ENCODE results near the gene THAP4. TPM values are rescaled to one million over a fixed set of nuclear protein-coding genes. Genes with fewer than 3 reads are reported as not detected.

The THAP4 gene
- total and polyA plus RNA-seq, 2 of the 4 experiments (the other 2 are of a cell fraction), result 33.9 to 55.1 TPM

- WGBS, 2 experiments (ENCODE audit: extremely low coverage in 2 of 2, insufficient read length in 1 of 2), result 96% methylated on average over 7 of the region's 13 CpGs; no CpG with 5 or more reads in 1 of the 2 experiments
- no peak for ATAC-seq (ENCODE audit: low read depth)
- DNase-seq, result no peak
- Histone ChIP-seq H2BK15ac (ENCODE audit: low read depth, low read length) (no peak overlapping the region), H3K14ac (replicated peaks; ENCODE audit: low read depth, low read length) (no peak overlapping the region), H2BK5ac (ENCODE audit: low read depth, low read length, poor library complexity, severe bottlenecking) (no peak overlapping the region), H3K4ac (ENCODE audit: low read depth, low read length) (no peak overlapping the region), H3K18ac (ENCODE audit: low read depth, low read length) (no peak overlapping the region), H4K20me1 (ENCODE audit: insufficient read depth, low read length) (peaks cover 33% of the 10 kb centered on the region), H4K5ac (ENCODE audit: low read depth, low read length) (no peak overlapping the region), H2AFZ (replicated peaks; ENCODE audit: low read length, poor library complexity) (no peak overlapping the region), H3K9ac (ENCODE audit: low read depth, low read length) (no peak overlapping the region), H2AK5ac (ENCODE audit: low read depth, low read length) (no peak overlapping the region), H4K8ac (ENCODE audit: low read depth in 2 of 2, low read length in 2 of 2) (no peak overlapping the region), H2AK9ac (replicated peaks; ENCODE audit: low read depth, low read length, poor library complexity) (no peak overlapping the region), H2BK120ac (ENCODE audit: low read depth, low read length) (no peak overlapping the region), H2BK20ac (ENCODE audit: low read depth, low read length) (no peak overlapping the region), H3K4me2 (ENCODE audit: low read depth, low read length) (no peak overlapping the region), H3K79me1 (ENCODE audit: low read depth in 1 of 2, low read length in 2 of 2) (peaks cover 25 to 49% of the 10 kb centered on the region in 2 experiments), H3K27ac (ENCODE audit: insufficient read depth, low read length) (no peak overlapping the region), H3K56ac (ENCODE audit: extremely low read depth, insufficient read depth, low read length) (no peak overlapping the region), H3K27me3 (ENCODE audit: control insufficient read depth, insufficient read depth, low read length) (no peaks in the 10 kb centered on the region), H3K9me1 (ENCODE audit: insufficient read depth, low read length) (peaks cover 7% of the 10 kb centered on the region), H4K91ac (ENCODE audit: insufficient read depth, low read depth, low read length) (no peak overlapping the region), H3K9me3 (ENCODE audit: control insufficient read depth, insufficient read depth, low read length) (no peaks in the 10 kb centered on the region), H3K36me3 (ENCODE audit: control insufficient read depth, insufficient read depth, low read length) (peaks cover 49% of the 10 kb centered on the region), H3K4me1 (ENCODE audit: control insufficient read depth, insufficient read depth, low read length) (no peaks in the 10 kb centered on the region), H3K23ac (ENCODE audit: low read depth, low read length) (no peak overlapping the region), H3K4me3 (ENCODE audit: insufficient read depth, low read depth, low read length) (no peak overlapping the region)
- ChIA-PET CTCF (no interaction called here), POLR2A (ENCODE audit: unreplicated experiment) (interaction anchor here (0.6 kb wide), 1 partner anchor 149 kb away, joined by 5 read pairs; no protein-coding TSS in a partner anchor)
- dilution Hi-C loops (cut with HindIII; ENCODE audit: low sequenced_read_pairs, unreplicated experiment), result no loop called here
- in situ Hi-C loops (cut with MboI; ENCODE audit: low sequenced_read_pairs), result loop anchor here (25.0 kb wide), 1 partner anchor 791 kb away; the partner anchor contains the start of gene AGXT
- TF ChIP-seq SMC3 (IDR thresholded peaks at IDR 0.05; ENCODE audit: low read depth, low read length) (no peak), RFX5 (IDR thresholded peaks at IDR 0.05; ENCODE audit: low read depth, low read length) (no peak), CEBPB (IDR thresholded peaks at IDR 0.05; ENCODE audit: low read depth, low read length) (no peak), CHD1 (IDR thresholded peaks at IDR 0.05; ENCODE audit: low read depth, low read length) (no peak), ELK1 (IDR thresholded peaks at IDR 0.05; ENCODE audit: borderline replicate concordance, low read depth, low read length) (no peak), MAZ (IDR thresholded peaks at IDR 0.05; ENCODE audit: borderline replicate concordance, low read depth, low read length) (no peak), FOS (IDR thresholded peaks at IDR 0.05; ENCODE audit: low read depth, low read length) (no peak), RAD21 (IDR thresholded peaks at IDR 0.05; ENCODE audit: low read length) (no peak), POLR2A (IDR thresholded peaks at IDR 0.05; ENCODE audit: low read depth, low read length) (no peak)
- BruUV-seq (replicated peaks), result no TSS peak
- intact Hi-C loops (cut with micrococcal nuclease), result no loop called here
Measured at GRCh38 chr2:241653210-241653750, 16.3 kb upstream of the THAP4 start.
